Ishikawa (cell line): ENCODE data around the gene ATMIN.

Experiments used
- CEBPB ChIP-seq: IDR thresholded peaks from 2 replicates; pipeline ENCODE4 v1.6.1; 2012
- CREB1 ChIP-seq: IDR thresholded peaks from 2 replicates; pipeline ENCODE4 v1.6.1; 2012; ENCODE audit warnings: low read depth
- EGR1 ChIP-seq: IDR thresholded peaks from 2 replicates; pipeline ENCODE4 v1.6.1; 2012
- EP300 ChIP-seq: IDR thresholded peaks from 2 replicates; pipeline ENCODE4 v1.6.1; 2012; ENCODE audit warnings: borderline replicate concordance
- FOXM1 ChIP-seq: IDR thresholded peaks from 2 replicates; pipeline ENCODE4 v1.6.1; 2012; ENCODE audit warnings: low read depth, borderline replicate concordance
- MAX ChIP-seq: IDR thresholded peaks from 2 replicates; pipeline ENCODE4 v1.6.1; 2012
- NFIC ChIP-seq: IDR thresholded peaks from 2 replicates; pipeline ENCODE4 v1.6.1; 2012
- RAD21 ChIP-seq: IDR thresholded peaks from 2 replicates; pipeline ENCODE4 v1.6.1; 2012; ENCODE audit warnings: low read depth
- REST ChIP-seq: IDR thresholded peaks from 2 replicates; pipeline ENCODE4 v1.6.1; 2012; ENCODE audit warnings: low read depth, mild to moderate bottlenecking
- TAF1 ChIP-seq: IDR thresholded peaks from 2 replicates; pipeline ENCODE4 v1.6.1; 2012; ENCODE audit warnings: low read depth, mild to moderate bottlenecking
- TCF12 ChIP-seq: IDR thresholded peaks from 2 replicates; pipeline ENCODE4 v1.6.1; 2012; ENCODE audit warnings: low read depth
- TEAD4 ChIP-seq: IDR thresholded peaks from 2 replicates; pipeline ENCODE4 v1.6.1; 2012
- USF1 ChIP-seq: IDR thresholded peaks from 2 replicates; pipeline ENCODE4 v1.6.1; 2012
- YY1 ChIP-seq: IDR thresholded peaks from 2 replicates; pipeline ENCODE4 v1.6.1; 2012; ENCODE audit warnings: low read depth
- ZBTB7A ChIP-seq: IDR thresholded peaks from 2 replicates; pipeline ENCODE4 v1.6.1; 2012; ENCODE audit warnings: low read depth

ATMIN gene

GRCh38 chr16:81006813-81007695, 28.6 kb upstream of the ATMIN start, which contains the start of the genes CENPN and CMC2:
CENPN (plus strand) TSS chr16:81007214; CDS start chr16:81011940, 4,726 bp downstream.
CMC2 (minus strand) TSS chr16:81006885; CDS start chr16:80997394, 9,491 bp downstream.
- TF ChIP-seq CREB1 (peak; percentile 64; the same call in 1 of the 2 replicates), TAF1 (peak; percentile 88), TEAD4 (no peak), EP300 (peak; percentile 62; the same call in 1 of the 2 replicates), CEBPB (no peak), EGR1 (peak; percentile 81), REST (no peak), USF1 (peak; percentile 96), RAD21 (no peak), TCF12 (peak; percentile 38; the same call in 1 of the 2 replicates), FOXM1 (peak; percentile 80), MAX (peak; percentile 59), ZBTB7A (0 out of 2 replicates have a peak, but pooled peaks have one; percentile 35), YY1 (0 out of 2 replicates have a peak, but pooled peaks have one; percentile 25), NFIC (peak; percentile 22; the same call in 1 of the 2 replicates)

GRCh38 chr16:81008505-81008789, 27.2 kb upstream of the ATMIN start:
- TF ChIP-seq EGR1, result no peak
- no peak for TF ChIP-seq CREB1
- no peak for TF ChIP-seq TAF1
- TF ChIP-seq REST, result no peak
- no peak for TF ChIP-seq EP300
- TF ChIP-seq USF1, result no peak
- TF ChIP-seq CEBPB, result no peak
- no peak for TF ChIP-seq MAX
- no peak for TF ChIP-seq NFIC
- TF ChIP-seq TCF12, result no peak
- no peak for TF ChIP-seq RAD21
- no peak for TF ChIP-seq TEAD4
- no peak for TF ChIP-seq ZBTB7A
- no peak for TF ChIP-seq FOXM1
- TF ChIP-seq YY1, result no peak

- TF ChIP-seq CEBPB (no peak), FOXM1 (no peak), YY1 (no peak), TCF12 (no peak), CREB1 (no peak), MAX (no peak), EGR1 (no peak)
These were observed 22.7 kb upstream of the ATMIN start for GRCh38 chr16:81012974-81013373.

GRCh38 chr16:81014672-81015071, 21.0 kb upstream of the ATMIN start:
- TF ChIP-seq TAF1 (no peak), EGR1 (no peak), TEAD4 (no peak), REST (no peak), ZBTB7A (no peak)
